ENCODE data around the gene MARCHF10. TPM values are rescaled to one million over a fixed set of nuclear protein-coding genes. Genes with fewer than 3 reads are reported as not detected.

The MARCHF10 gene
- total RNA-seq, 1 experiment from 2014 or later, result 8.0 TPM

DNA sequence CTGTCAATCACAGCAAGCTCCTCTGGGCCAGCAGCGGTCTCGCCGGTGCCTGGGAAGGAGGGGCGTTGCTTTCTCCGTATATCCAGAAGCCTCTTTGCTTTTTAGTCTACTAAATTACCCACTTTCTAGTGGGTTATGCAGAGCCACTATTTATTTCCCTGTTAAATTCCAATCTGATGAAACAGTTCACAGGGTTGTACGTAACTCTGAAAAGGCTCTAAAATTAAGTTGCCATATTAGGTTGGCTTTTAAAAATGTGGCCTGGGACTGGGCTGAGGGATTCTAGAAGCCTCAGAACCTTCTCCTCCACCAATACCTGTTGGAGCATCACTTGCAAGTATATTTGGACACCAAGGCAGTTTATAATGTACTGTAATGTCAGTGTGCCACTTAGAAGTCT, 27.2 kb downstream of the MARCHF10 start:
- no peaks in the 10 kb centered on the region for H3K27me3 ChIP-seq (ENCODE audit: insufficient read depth, low read depth)
- H2AFZ ChIP-seq, result no peak overlapping the region
- no peaks in the 10 kb centered on the region for H3K9me2 ChIP-seq (ENCODE audit: insufficient read depth)
- DNase-seq, result peak in 1 of 2 experiments; percentile 48
- peak overlapping the region; percentile 63 for H3K4me2 ChIP-seq
- peaks cover 8% of the 10 kb centered on the region; the same call in 1 of the 2 replicates for H3K9me3 ChIP-seq (ENCODE audit: insufficient read depth, low read depth)
- peaks cover 55% of the 10 kb centered on the region for H3K4me1 ChIP-seq (replicated peaks; ENCODE audit: insufficient read depth)
- H3F3A ChIP-seq (ENCODE audit: insufficient read depth, low read depth), result peaks cover 59% of the 10 kb centered on the region
- BruUV-seq (replicated peaks), result no TSS peak
- peaks cover 4% of the 10 kb centered on the region; the same call in 1 of the 2 replicates for H3K36me3 ChIP-seq (ENCODE audit: low read depth)
- H3K27ac ChIP-seq, result peak overlapping the region; percentile 98
- ChIA-PET CTCF (interaction anchor here (0.6 kb wide), 1 partner anchor 11 kb away, joined by 4 read pairs; no protein-coding TSS in a partner anchor), POLR2A (ENCODE audit: unreplicated experiment) (no interaction called here)
- no peak for TF ChIP-seq EZH2 (IDR thresholded peaks at IDR 0.05; ENCODE audit: low read depth)
- TF ChIP-seq, protein P1, sequence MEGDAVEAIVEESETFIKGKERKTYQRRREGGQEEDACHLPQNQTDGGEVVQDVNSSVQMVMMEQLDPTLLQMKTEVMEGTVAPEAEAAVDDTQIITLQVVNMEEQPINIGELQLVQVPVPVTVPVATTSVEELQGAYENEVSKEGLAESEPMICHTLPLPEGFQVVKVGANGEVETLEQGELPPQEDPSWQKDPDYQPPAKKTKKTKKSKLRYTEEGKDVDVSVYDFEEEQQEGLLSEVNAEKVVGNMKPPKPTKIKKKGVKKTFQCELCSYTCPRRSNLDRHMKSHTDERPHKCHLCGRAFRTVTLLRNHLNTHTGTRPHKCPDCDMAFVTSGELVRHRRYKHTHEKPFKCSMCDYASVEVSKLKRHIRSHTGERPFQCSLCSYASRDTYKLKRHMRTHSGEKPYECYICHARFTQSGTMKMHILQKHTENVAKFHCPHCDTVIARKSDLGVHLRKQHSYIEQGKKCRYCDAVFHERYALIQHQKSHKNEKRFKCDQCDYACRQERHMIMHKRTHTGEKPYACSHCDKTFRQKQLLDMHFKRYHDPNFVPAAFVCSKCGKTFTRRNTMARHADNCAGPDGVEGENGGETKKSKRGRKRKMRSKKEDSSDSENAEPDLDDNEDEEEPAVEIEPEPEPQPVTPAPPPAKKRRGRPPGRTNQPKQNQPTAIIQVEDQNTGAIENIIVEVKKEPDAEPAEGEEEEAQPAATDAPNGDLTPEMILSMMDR (conservative IDR thresholded peaks at IDR 0.05), result no peak
- no peaks in the 10 kb centered on the region for H4K20me1 ChIP-seq (ENCODE audit: insufficient read depth)
- peak overlapping the region; percentile 27; the same call in 1 of the 2 replicates for H3K4me3 ChIP-seq
- intact Hi-C loops (cut with micrococcal nuclease; ENCODE audit: unreplicated experiment), result loop anchor here (2.0 kb wide), 1 partner anchor 44 kb away; no protein-coding TSS in a partner anchor
- H3K79me2 ChIP-seq (ENCODE audit: low read depth), result no peaks in the 10 kb centered on the region

GRCh38 chr17:62780269-62780668, 27.8 kb downstream of the MARCHF10 start:
- CTCF ChIA-PET, result interaction anchor here (0.6 kb wide), 1 partner anchor 11 kb away, joined by 4 read pairs; no protein-coding TSS in a partner anchor
- TF ChIP-seq, protein P1 (conservative IDR thresholded peaks at IDR 0.05), result no peak
- TF ChIP-seq EZH2 (IDR thresholded peaks at IDR 0.05; ENCODE audit: low read depth), result no peak
- POLR2A ChIA-PET (ENCODE audit: unreplicated experiment), result no interaction called here
- no peak overlapping the region for H3K4me3 ChIP-seq
- intact Hi-C loops (cut with micrococcal nuclease; ENCODE audit: unreplicated experiment), result loop anchor here (2.0 kb wide), 1 partner anchor 45 kb away; no protein-coding TSS in a partner anchor
- H3K4me1 ChIP-seq (replicated peaks; ENCODE audit: insufficient read depth), result peaks cover 55% of the 10 kb centered on the region
- H3K79me2 ChIP-seq (ENCODE audit: low read depth), result no peaks in the 10 kb centered on the region
- H3K27me3 ChIP-seq (ENCODE audit: insufficient read depth, low read depth), result no peaks in the 10 kb centered on the region
- no TSS peak for BruUV-seq (replicated peaks)
- peak overlapping the region; percentile 63 for H3K4me2 ChIP-seq
- H4K20me1 ChIP-seq (ENCODE audit: insufficient read depth), result no peaks in the 10 kb centered on the region
- peak overlapping the region; percentile 98 for H3K27ac ChIP-seq
- H2AFZ ChIP-seq, result no peak overlapping the region
- peaks cover 4% of the 10 kb centered on the region; the same call in 1 of the 2 replicates for H3K36me3 ChIP-seq (ENCODE audit: low read depth)
- no peaks in the 10 kb centered on the region for H3K9me2 ChIP-seq (ENCODE audit: insufficient read depth)
- H3F3A ChIP-seq (ENCODE audit: insufficient read depth, low read depth), result peaks cover 61% of the 10 kb centered on the region
- H3K9me3 ChIP-seq (ENCODE audit: insufficient read depth, low read depth), result peaks cover 8% of the 10 kb centered on the region; the same call in 1 of the 2 replicates
- peak in 1 of 2 experiments; percentile 51 for DNase-seq

GRCh38 chr17:62778990-62779681, 29.0 kb downstream of the MARCHF10 start:
- CTCF ChIA-PET, result interaction anchor here (1.4 kb wide), 1 partner anchor 18 kb away, joined by 5 read pairs; no protein-coding TSS in a partner anchor
- DNase-seq, result peak; percentile 89 to 98
- H2AFZ ChIP-seq, result no peak overlapping the region
- peaks cover 55% of the 10 kb centered on the region for H3K4me1 ChIP-seq (replicated peaks; ENCODE audit: insufficient read depth)
- peak overlapping the region; percentile 63 for H3K4me2 ChIP-seq
- H3K9me2 ChIP-seq (ENCODE audit: insufficient read depth), result no peaks in the 10 kb centered on the region
- no peaks in the 10 kb centered on the region for H3K79me2 ChIP-seq (ENCODE audit: low read depth)
- peak overlapping the region; percentile 22; the same call in 1 of the 2 replicates for H3K4me3 ChIP-seq
- H3K36me3 ChIP-seq (ENCODE audit: low read depth), result 0 out of 2 replicates have a peak, but pooled peaks cover 4% of the 10 kb centered on the region
- TSS peak; percentile 57 for BruUV-seq (replicated peaks)
- intact Hi-C loops (cut with micrococcal nuclease; ENCODE audit: unreplicated experiment), result loop anchor here (1.0 to 5.0 kb wide), 4 partner anchors 17 to 188 kb away; partner anchors contain the start of gene TANC2
- peak overlapping the region; percentile 98 for H3K27ac ChIP-seq
- no peaks in the 10 kb centered on the region for H4K20me1 ChIP-seq (ENCODE audit: insufficient read depth)
- no peak for TF ChIP-seq EZH2 (IDR thresholded peaks at IDR 0.05; ENCODE audit: low read depth)
- TF ChIP-seq, protein P1 (conservative IDR thresholded peaks at IDR 0.05), result no peak
- H3K9me3 ChIP-seq (ENCODE audit: insufficient read depth, low read depth), result peaks cover 2% of the 10 kb centered on the region; the same call in 1 of the 2 replicates
- H3F3A ChIP-seq (ENCODE audit: insufficient read depth, low read depth), result peaks cover 61% of the 10 kb centered on the region
- POLR2A ChIA-PET (ENCODE audit: unreplicated experiment), result interaction anchor here (0.6 to 1.1 kb wide), 4 partner anchors 22 to 551 kb away, joined by 3 to 5 read pairs (median 4); no protein-coding TSS in a partner anchor
- H3K27me3 ChIP-seq (ENCODE audit: insufficient read depth, low read depth), result no peaks in the 10 kb centered on the region
